H1 (cell line): Measurements from ENCODE around the gene MYBPH.

Experiments used
- EP300 ChIP-seq, 2 experiments: IDR thresholded peaks; 1 replicate in 1 of 2; 2 replicates in 1 of 2; pipeline ENCODE4 v1.6.1; 2011 to 2012; ENCODE audit warnings: low read depth in 2 of 2, low read length in 2 of 2, mild to moderate bottlenecking in 2 of 2, borderline replicate concordance in 1 of 2, inconsistent platforms in 1 of 2, moderate library complexity in 1 of 2
- RNF2 ChIP-seq: fragments of 200-900, 300-1000 bp; sonication (generic); IDR thresholded peaks from 2 replicates; pipeline ENCODE4 v1.7.1; 2016; ENCODE audit warnings: borderline replicate concordance, low read depth, mild to moderate bottlenecking, antibody characterized with exemption, low read length; ENCODE audit not compliant: poor library complexity, severe bottlenecking; ENCODE audit errors: missing control alignments

DNA sequence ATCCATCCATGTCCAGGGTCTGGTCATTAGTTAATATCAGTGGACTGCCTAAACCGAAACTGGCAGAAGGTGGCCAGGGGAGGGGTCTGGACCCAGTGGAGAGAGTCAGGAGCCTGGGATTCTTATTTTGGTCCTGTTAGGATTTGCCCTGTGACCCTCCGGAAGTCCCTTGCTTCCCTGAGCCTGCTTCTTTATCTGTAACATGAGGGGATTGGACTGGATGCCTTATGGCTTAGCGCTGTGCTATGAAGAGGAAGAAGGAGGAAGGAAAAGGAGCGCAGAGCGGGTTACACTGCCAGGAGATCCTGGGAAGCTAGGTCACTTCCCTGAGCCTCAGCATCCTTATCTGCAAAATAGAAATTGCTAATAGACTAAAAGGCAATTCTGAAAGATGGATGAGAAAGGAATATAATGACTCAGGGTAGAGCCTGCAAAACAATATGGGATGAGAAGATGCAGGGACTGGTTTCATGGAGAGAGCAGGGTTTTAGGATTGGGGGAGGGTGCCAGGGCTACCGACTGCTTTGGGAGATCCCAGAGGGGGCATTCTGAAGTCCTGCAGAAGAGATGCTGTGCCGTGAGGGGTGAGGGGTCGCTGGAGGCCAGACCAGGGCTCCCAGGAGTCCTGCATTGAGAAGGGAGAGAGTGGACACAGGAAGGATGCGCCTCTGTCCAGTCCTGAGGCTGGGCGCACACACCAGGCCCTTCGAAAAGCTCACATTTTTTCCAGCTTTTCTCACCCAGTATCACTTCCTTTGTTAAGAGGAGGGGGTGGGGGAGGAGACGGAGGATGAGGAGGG, 48.6 kb downstream of the MYBPH start:
- TF ChIP-seq EP300 (IDR thresholded peaks at IDR 0.05; ENCODE audit: borderline replicate concordance in 1 of 2, low read depth in 2 of 2, low read length in 2 of 2) (no peak), RNF2 (no peak)
